Karpas-422 (cell line): ENCODE measurements around the gene RINL. TPM values are rescaled to one million over a fixed set of nuclear protein-coding genes. Genes with fewer than 3 reads are reported as not detected.

ENCODE experiments used
- DNase-seq: peaks from one replicate; pipeline ENCODE4 v3.0.0-alpha.2; 2015
- H2AFZ ChIP-seq: fragments of 200-600 bp; sonication (generic); 2 replicates; pipeline ENCODE4 v1.6.1; 2014; ENCODE audit warnings: antibody characterized with exemption, low read length, mixed read lengths
- H3K27ac ChIP-seq: fragments of 200-600 bp; sonication (generic); 2 replicates; pipeline ENCODE4 v1.5.1; 2014; ENCODE audit warnings: mild to moderate bottlenecking, low read length, moderate library complexity
- H3K27me3 ChIP-seq: fragments of 200-600 bp; sonication (generic); 2 replicates; pipeline ENCODE4 v1.6.1; 2014; ENCODE audit warnings: low read length, mixed read lengths
- H3K36me3 ChIP-seq: fragments of 200-600 bp; sonication (generic); 2 replicates; pipeline ENCODE4 v1.6.1; 2014; ENCODE audit warnings: low read length, mixed read lengths; ENCODE audit not compliant: insufficient read depth
- H3K4me1 ChIP-seq: fragments of 200-600 bp; sonication (generic); 2 replicates; pipeline ENCODE4 v1.6.1; 2014; ENCODE audit warnings: mild to moderate bottlenecking, low read length, mixed read lengths
- H3K4me2 ChIP-seq: fragments of 200-600 bp; sonication (generic); 2 replicates; pipeline ENCODE4 v1.6.1; 2014; ENCODE audit warnings: low read length, low read depth, mild to moderate bottlenecking; ENCODE audit not compliant: poor library complexity, severe bottlenecking
- H3K4me3 ChIP-seq: fragments of 200-600 bp; sonication (generic); 2 replicates; pipeline ENCODE4 v1.5.1; 2014; ENCODE audit warnings: mild to moderate bottlenecking, antibody characterized with exemption, low read length, mixed read lengths
- H3K79me2 ChIP-seq: fragments of 200-600 bp; sonication (generic); 2 replicates; pipeline ENCODE4 v1.6.1; 2014; ENCODE audit warnings: mild to moderate bottlenecking, low read length, mixed read lengths
- H3K9ac ChIP-seq: fragments of 200-600 bp; sonication (generic); 2 replicates; pipeline ENCODE4 v1.6.0; 2014; ENCODE audit warnings: low read length
- H3K9me2 ChIP-seq: fragments of 200-600 bp; sonication (generic), shearing (Covaris generic); replicated peaks from 2 replicates; pipeline ENCODE4 v1.6.0; 2014; ENCODE audit warnings: mild to moderate bottlenecking, low read length, moderate library complexity; ENCODE audit not compliant: insufficient read depth
- H3K9me3 ChIP-seq: fragments of 300-700, 200-600 bp; sonication (generic); 2 replicates; pipeline ENCODE4 v1.6.1; 2014; ENCODE audit warnings: low read length, mixed read lengths
- H4K20me1 ChIP-seq: fragments of 200-600 bp; sonication (generic); 2 replicates; pipeline ENCODE4 v1.6.1; 2014; ENCODE audit warnings: mild to moderate bottlenecking, antibody characterized with exemption, low read length, low read depth; ENCODE audit not compliant: insufficient read depth
- total RNA-seq: library from RNA; depleted of rRNA; stranded (reverse); fragments of >200 nt; shearing (Covaris generic); gene quantifications from 2 replicates; pipeline ENCODE4 v1.2.3, GENCODE V29; 2014; ENCODE audit warnings: low replicate concordance

The RINL gene
- total RNA-seq, 1 experiment from 2014 or later = 69.3 TPM

GRCh38 chr19:38900202-38900629 lies 22.1 kb upstream of the RINL start:
- Histone ChIP-seq H3K9ac (peak overlapping the region; percentile 75), H3K27ac (0 out of 2 replicates have a peak overlapping the region, but pooled peaks have one; percentile 1), H3K4me2 (peak overlapping the region; percentile 96), H3K9me3 (no peaks in the 10 kb centered on the region), H3K79me2 (peaks cover 23% of the 10 kb centered on the region), H3K4me1 (peaks cover 18% of the 10 kb centered on the region), H3K9me2 (no peaks in the 10 kb centered on the region), H2AFZ (peak overlapping the region; percentile 15), H3K4me3 (peak overlapping the region; percentile 83), H3K27me3 (no peaks in the 10 kb centered on the region), H3K36me3 (no peaks in the 10 kb centered on the region), H4K20me1 (no peaks in the 10 kb centered on the region)
- no peak for DNase-seq

GRCh38 chr19:38899447-38900201 lies 21.5 kb upstream of the RINL start, which contains the start of the genes NFKBIB and SIRT2:
Gene NFKBIB, plus strand, starts transcription at chr19:38899969. Its CDS starts 64 bp downstream, at chr19:38900033.
Gene SIRT2, minus strand, starts transcription at chr19:38899618. Its CDS starts 97 bp downstream, at chr19:38899521.
- peak within 1 kb of the TSS; percentile 83 for H3K4me3 ChIP-seq
- peak within 1 kb of the TSS; percentile 84 for H3K9ac ChIP-seq
- peak within 1 kb of the TSS; percentile 97 for H3K4me2 ChIP-seq
- H3K9me2 ChIP-seq = no peaks in the 10 kb centered on the region
- peak within 1 kb of the TSS; percentile 97 for H2AFZ ChIP-seq
- H3K79me2 ChIP-seq = peaks cover 23% of the 10 kb centered on the region
- peaks cover 18% of the 10 kb centered on the region for H3K4me1 ChIP-seq
- no peaks in the 10 kb centered on the region for H3K27me3 ChIP-seq
- H3K36me3 ChIP-seq = no peaks in the 10 kb centered on the region
- DNase-seq = peak; percentile 100
- no peaks in the 10 kb centered on the region for H3K9me3 ChIP-seq
- 0 out of 2 replicates have a peak within 1 kb of the TSS, but pooled peaks have one; percentile 1 for H3K27ac ChIP-seq
- no peaks in the 10 kb centered on the region for H4K20me1 ChIP-seq

- H3K36me3 ChIP-seq = no peaks in the 10 kb centered on the region
- H3K9me2 ChIP-seq = no peaks in the 10 kb centered on the region
- H3K4me2 ChIP-seq = peak overlapping the region; percentile 97
- H3K79me2 ChIP-seq = peaks cover 19% of the 10 kb centered on the region
- peak; percentile 52 for DNase-seq
- H4K20me1 ChIP-seq = no peaks in the 10 kb centered on the region
- H3K9me3 ChIP-seq = no peaks in the 10 kb centered on the region
- H3K27me3 ChIP-seq = no peaks in the 10 kb centered on the region
- H3K9ac ChIP-seq = peak overlapping the region; percentile 84
- peaks cover 18% of the 10 kb centered on the region for H3K4me1 ChIP-seq
- H2AFZ ChIP-seq = peak overlapping the region; percentile 97
- H3K27ac ChIP-seq = no peak overlapping the region
- peak overlapping the region; percentile 83 for H3K4me3 ChIP-seq
Observed at GRCh38 chr19:38898788-38899446, 20.8 kb upstream of the RINL start.

- H4K20me1 ChIP-seq = no peaks in the 10 kb centered on the region
- no peak overlapping the region for H3K9ac ChIP-seq
- no peaks in the 10 kb centered on the region for H3K27me3 ChIP-seq
- no peak overlapping the region for H3K27ac ChIP-seq
- H3K4me2 ChIP-seq = no peak overlapping the region
- H3K9me3 ChIP-seq = no peaks in the 10 kb centered on the region
- no peak for DNase-seq
- H3K4me1 ChIP-seq = peaks cover 11% of the 10 kb centered on the region
- no peaks in the 10 kb centered on the region for H3K79me2 ChIP-seq
- no peaks in the 10 kb centered on the region for H3K9me2 ChIP-seq
- no peak overlapping the region for H3K4me3 ChIP-seq
- no peak overlapping the region for H2AFZ ChIP-seq
- H3K36me3 ChIP-seq = no peaks in the 10 kb centered on the region
Observed at GRCh38 chr19:38894968-38895367, 16.9 kb upstream of the RINL start.

GRCh38 chr19:38893341-38893771 lies 15.3 kb upstream of the RINL start:
- Histone ChIP-seq H3K9me3 (no peaks in the 10 kb centered on the region), H4K20me1 (no peaks in the 10 kb centered on the region), H3K4me1 (peaks cover 2% of the 10 kb centered on the region), H3K9me2 (no peaks in the 10 kb centered on the region), H3K79me2 (no peaks in the 10 kb centered on the region), H3K4me3 (no peak overlapping the region), H3K4me2 (no peak overlapping the region), H3K27me3 (no peaks in the 10 kb centered on the region), H3K9ac (no peak overlapping the region), H2AFZ (no peak overlapping the region), H3K36me3 (no peaks in the 10 kb centered on the region), H3K27ac (no peak overlapping the region)
- no peak for DNase-seq

- no peaks in the 10 kb centered on the region for H3K9me2 ChIP-seq
- no peaks in the 10 kb centered on the region for H3K4me1 ChIP-seq
- H3K4me3 ChIP-seq = no peak overlapping the region
- H2AFZ ChIP-seq = no peak overlapping the region
- H3K27me3 ChIP-seq = no peaks in the 10 kb centered on the region
- no peak overlapping the region for H3K4me2 ChIP-seq
- no peak overlapping the region for H3K9ac ChIP-seq
- H3K36me3 ChIP-seq = no peaks in the 10 kb centered on the region
- no peak for DNase-seq
- H3K27ac ChIP-seq = no peak overlapping the region
- H4K20me1 ChIP-seq = no peaks in the 10 kb centered on the region
- H3K79me2 ChIP-seq = no peaks in the 10 kb centered on the region
- no peaks in the 10 kb centered on the region for H3K9me3 ChIP-seq
Observed at GRCh38 chr19:38892841-38893240, 14.8 kb upstream of the RINL start.

GRCh38 chr19:38891771-38892170 lies 13.7 kb upstream of the RINL start:
- Histone ChIP-seq H2AFZ (no peak overlapping the region), H3K36me3 (no peaks in the 10 kb centered on the region), H3K9ac (no peak overlapping the region), H3K9me2 (no peaks in the 10 kb centered on the region), H3K4me1 (no peaks in the 10 kb centered on the region), H3K27ac (no peak overlapping the region), H3K4me3 (no peak overlapping the region), H4K20me1 (no peaks in the 10 kb centered on the region), H3K4me2 (no peak overlapping the region), H3K27me3 (no peaks in the 10 kb centered on the region), H3K79me2 (no peaks in the 10 kb centered on the region), H3K9me3 (no peaks in the 10 kb centered on the region)
- DNase-seq = no peak

GRCh38 chr19:38890686-38891085 lies 12.6 kb upstream of the RINL start:
- no peaks in the 10 kb centered on the region for H3K27me3 ChIP-seq
- no peaks in the 10 kb centered on the region for H3K36me3 ChIP-seq
- no peaks in the 10 kb centered on the region for H3K79me2 ChIP-seq
- H3K4me2 ChIP-seq = no peak overlapping the region
- no peaks in the 10 kb centered on the region for H3K9me3 ChIP-seq
- no peak for DNase-seq
- H3K9ac ChIP-seq = no peak overlapping the region
- H3K4me3 ChIP-seq = no peak overlapping the region
- no peaks in the 10 kb centered on the region for H3K4me1 ChIP-seq
- no peak overlapping the region for H3K27ac ChIP-seq
- no peaks in the 10 kb centered on the region for H4K20me1 ChIP-seq
- H2AFZ ChIP-seq = no peak overlapping the region
- H3K9me2 ChIP-seq = no peaks in the 10 kb centered on the region
